Spleen (tissue), 11 donors: ENCODE measurements around the gene SNX32. TPM values are rescaled to one million over a fixed set of nuclear protein-coding genes. Genes with fewer than 3 reads are reported as not detected.
A peak's percentile ranks its signal among the peaks of the same experiment; 100 is the strongest.

Experiments
- DNase-seq: peaks from one replicate; pipeline ENCODE4 v3.0.0-alpha.2; 2020
- H3K27ac ChIP-seq, 8 donors: fragments of 200-600 bp; sonication (generic) in 7 of 8; 1 replicate in 4 of 8; 2 replicates in 4 of 8; pipeline versions ENCODE4 v1.5.0 to v1.8.0; 2016 to 2021; ENCODE audit warnings: inconsistent platforms in 4 of 8, mild to moderate bottlenecking in 4 of 8, moderate library complexity in 1 of 8
- H3K27me3 ChIP-seq, 7 donors: fragments of 200-600 bp; sonication (generic) in 6 of 7; replicated peaks in 1 of 7; 1 replicate in 4 of 7; 2 replicates in 3 of 7; pipeline versions ENCODE4 v1.5.0 to v1.8.0; 2016 to 2021; ENCODE audit warnings: inconsistent platforms in 3 of 7, mild to moderate bottlenecking in 1 of 7
- H3K36me3 ChIP-seq, 6 donors: fragments of 200-600 bp; sonication (generic) in 5 of 6; 1 replicate in 4 of 6; 2 replicates in 2 of 6; pipeline versions ENCODE4 v1.5.0 to v1.8.0; 2016 to 2021; ENCODE audit warnings: inconsistent platforms in 2 of 6
- H3K4me1 ChIP-seq, 6 donors: fragments of 200-600 bp; sonication (generic) in 5 of 6; 1 replicate in 3 of 6; 2 replicates in 3 of 6; pipeline versions ENCODE4 v1.5.0 to v1.8.0; 2016 to 2021; ENCODE audit warnings: inconsistent platforms in 3 of 6
- H3K4me3 ChIP-seq, 8 donors: fragments of 200-600 bp; sonication (generic) in 7 of 8; 1 replicate in 4 of 8; 2 replicates in 4 of 8; pipeline versions ENCODE4 v1.5.0 to v1.8.0; 2016 to 2021; ENCODE audit warnings: inconsistent platforms in 4 of 8, mild to moderate bottlenecking in 4 of 8, moderate library complexity in 2 of 8
- H3K9me3 ChIP-seq, 8 donors: fragments of 200-600 bp; sonication (generic) in 7 of 8; 1 replicate in 4 of 8; 2 replicates in 4 of 8; pipeline versions ENCODE4 v1.5.0 to v1.8.0; 2016 to 2021; ENCODE audit warnings: inconsistent platforms in 4 of 8
- CTCF ChIP-seq, 11 experiments: fragments of 200-600 bp in 7 of 11; fragments of 450-650 bp in 4 of 11; sonication (generic) in 4 of 11; IDR thresholded peaks in 8 of 11; conservative IDR thresholded peaks in 3 of 11; 1 replicate in 7 of 11; 2 replicates in 4 of 11; pipeline versions ENCODE4 v1.4.0 to v1.8.0; 2016 to 2021; ENCODE audit warnings: antibody characterized with exemption in 11 of 11, inconsistent platforms in 4 of 11, mild to moderate bottlenecking in 1 of 11
- POLR2A ChIP-seq, 3 donors: fragments of 450-650 bp; IDR thresholded peaks; one replicate each; pipeline ENCODE4 v1.5.1; 2017; ENCODE audit warnings: antibody characterized with exemption in 3 of 3, mild to moderate bottlenecking in 1 of 3
- POLR2AphosphoS5 ChIP-seq, 3 donors: sonication (generic); formaldehyde crosslinking; IDR thresholded peaks; one replicate each; pipeline ENCODE4 v1.5.1; 2017; ENCODE audit warnings: antibody characterized with exemption in 3 of 3
- WGBS, 5 donors: extraction: QIAGEN DNeasy Blood & Tissue Kit in 3 of 5; methylation state at CpG; one replicate each; pipeline versions ENCODE4 v1.1.5 to v1.1.7; 2013 to 2018; 5-methylcytosine and 5-hydroxymethylcytosine counted together
- intact Hi-C: fragments of 100-400 bp; cut with DNase I; formaldehyde crosslinking; loops from one replicate; pipeline ENCODE4 v1.15.0; 2023; ENCODE audit warnings: low total_unique reads
- polyA plus RNA-seq, 3 donors: library from polyadenylated mRNA; stranded (reverse); fragments of 200-250 nt; gene quantifications; one replicate each; pipeline ENCODE4 v1.2.1, GENCODE V29; 2013
- total RNA-seq, 7 donors: library from RNA; depleted of rRNA in 3 of 7; stranded (reverse); fragments of >200 nt in 3 of 7; fragmentation: NEBNext Ultra II Directional in 4 of 7; extraction: Animal tissue kit (Norgen Biotek cat#: 25700) in 4 of 7; gene quantifications; one replicate each; pipeline versions ENCODE4 v1.1.0 to v1.2.1, GENCODE V29; 2016 to 2021
- donor health status: healthy with polysubstance abuse.
- donor health status: DM: no; HTN: no; CAD: no; lungs with moderate emphysema.
- donor health status: DM: no; HTN: no; CAD: no.
- donor health status: Bipolar disorder and iron deficiency.
- donor health status: healthy.
- donor health status: DM: no; HTN: no; CAD: no.
- donor health status: DM: yes; HTN: yes; CAD: no.

SNX32 gene
- total and polyA plus RNA-seq, 10 donors, result 0.22 to 1.5 (median 0.83) TPM; not detected in 2

GRCh38 chr11:65861533-65862183, 27.9 kb downstream of the SNX32 start:
- H3K4me3 ChIP-seq, result peak overlapping the region; percentile 86 to 100 (median 99)
- WGBS, 5 donors, result 76 to 95% (median 91%) methylated on average over 5 to 13 of the region's 13 CpGs
- no peaks in the 10 kb centered on the region for H3K27me3 ChIP-seq
- TF ChIP-seq CTCF (IDR thresholded peaks at IDR 0.05 in 8 of 11, conservative IDR thresholded peaks at IDR 0.05 in 3 of 11) (no peak), POLR2AphosphoS5 (IDR thresholded peaks at IDR 0.05) (no peak), POLR2A (IDR thresholded peaks at IDR 0.05) (no peak)
- peak overlapping the region in 6 of 8 donors; percentile 20 to 99 (median 98) for H3K27ac ChIP-seq
- peak; percentile 80 for DNase-seq
- H3K36me3 ChIP-seq, result peaks cover 5 to 52% (median 49%) of the 10 kb centered on the region in 6 donors
- H3K4me1 ChIP-seq, result peaks cover 15 to 60% (median 47%) of the 10 kb centered on the region in 6 donors
- H3K9me3 ChIP-seq, result no peaks in the 10 kb centered on the region
- intact Hi-C loops, result no loop called here

GRCh38 chr11:65862191-65862735, 28.5 kb downstream of the SNX32 start:
- Histone ChIP-seq H3K4me1 (peaks cover 15 to 64% (median 47%) of the 10 kb centered on the region in 6 donors), H3K9me3 (no peaks in the 10 kb centered on the region), H3K36me3 (peaks cover 5 to 58% (median 55%) of the 10 kb centered on the region in 6 donors), H3K4me3 (peak overlapping the region in 1 of 8 donors; percentile 99), H3K27ac (peak overlapping the region in 4 of 8 donors; percentile 20 to 99 (median 96)), H3K27me3 (no peaks in the 10 kb centered on the region)
- 76 to 96% (median 83%) methylated on average over 4 to 5 of the region's 5 CpGs for WGBS, 5 donors
- TF ChIP-seq CTCF (IDR thresholded peaks at IDR 0.05 in 8 of 11, conservative IDR thresholded peaks at IDR 0.05 in 3 of 11) (no peak), POLR2AphosphoS5 (IDR thresholded peaks at IDR 0.05) (no peak), POLR2A (IDR thresholded peaks at IDR 0.05) (no peak)
- intact Hi-C loops, result no loop called here
- DNase-seq, result peak; percentile 76

- TF ChIP-seq CTCF (IDR thresholded peaks at IDR 0.05 in 8 of 11, conservative IDR thresholded peaks at IDR 0.05 in 3 of 11) (no peak), POLR2AphosphoS5 (IDR thresholded peaks at IDR 0.05) (peak in 2 of 3 donors; percentile 23 to 57)
- Histone ChIP-seq H3K36me3 (peaks cover 5 to 68% (median 57%) of the 10 kb centered on the region in 6 donors), H3K27ac (peak overlapping the region in 2 of 8 donors; percentile 15 to 37), H3K27me3 (no peaks in the 10 kb centered on the region), H3K9me3 (no peaks in the 10 kb centered on the region), H3K4me3 (no peak overlapping the region), H3K4me1 (peaks cover 15 to 72% (median 47%) of the 10 kb centered on the region in 6 donors)
- DNase-seq, result peak; percentile 77
- WGBS, 5 donors, result 91 to 94% (median 92%) methylated on average over 7 to 24 of the region's 24 CpGs
- intact Hi-C loops, result no loop called here
Measured at GRCh38 chr11:65862941-65863888, 29.5 kb downstream of the SNX32 start.
